Measurements from ENCODE around the gene MYO9A.

The MYO9A gene

GRCh38 chr15:71779073-71779797 is 338.7 kb downstream of the MYO9A start:
- DNase-seq = no peak

GRCh38 chr15:71777216-71777943 is 340.6 kb downstream of the MYO9A start:
- DNase-seq = no peak

DNA sequence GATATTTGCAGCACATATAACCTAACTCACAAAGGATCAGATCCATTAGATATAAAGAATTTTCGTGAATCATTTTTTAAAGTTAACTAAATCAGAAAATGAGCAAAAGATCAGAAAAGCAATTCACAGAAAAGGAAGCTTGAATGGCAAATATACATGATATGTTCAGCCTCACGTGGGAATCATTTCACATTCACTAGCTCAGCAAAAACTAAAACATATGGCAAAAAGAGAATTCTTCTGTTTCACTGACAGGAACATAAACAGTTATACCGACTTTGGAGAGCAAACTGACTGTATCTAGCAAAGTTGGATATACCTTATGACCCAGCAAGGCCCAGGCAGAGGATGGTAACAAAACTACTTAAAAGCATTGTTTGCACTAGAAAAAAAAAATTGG is 341.6 kb downstream of the MYO9A start:
- no peak for DNase-seq

DNA sequence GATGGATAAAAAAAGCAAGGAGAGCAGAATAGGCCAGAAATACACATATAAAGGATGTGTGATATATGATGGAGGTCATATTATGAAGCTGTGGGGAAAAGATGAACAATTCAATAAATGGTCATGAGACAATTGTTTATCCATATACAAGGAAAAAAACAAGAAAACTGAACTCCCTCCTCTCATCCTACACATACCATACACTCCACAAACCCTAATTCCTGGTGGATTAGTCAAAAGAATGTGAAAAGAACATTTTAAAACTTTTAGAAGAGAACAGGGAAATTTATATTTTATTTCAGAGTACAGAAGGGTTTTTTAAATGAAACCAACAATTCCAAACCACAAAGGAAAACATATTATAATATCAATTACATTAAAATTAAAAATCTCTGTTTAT is 342.1 kb downstream of the MYO9A start:
- no peak for DNase-seq

DNA sequence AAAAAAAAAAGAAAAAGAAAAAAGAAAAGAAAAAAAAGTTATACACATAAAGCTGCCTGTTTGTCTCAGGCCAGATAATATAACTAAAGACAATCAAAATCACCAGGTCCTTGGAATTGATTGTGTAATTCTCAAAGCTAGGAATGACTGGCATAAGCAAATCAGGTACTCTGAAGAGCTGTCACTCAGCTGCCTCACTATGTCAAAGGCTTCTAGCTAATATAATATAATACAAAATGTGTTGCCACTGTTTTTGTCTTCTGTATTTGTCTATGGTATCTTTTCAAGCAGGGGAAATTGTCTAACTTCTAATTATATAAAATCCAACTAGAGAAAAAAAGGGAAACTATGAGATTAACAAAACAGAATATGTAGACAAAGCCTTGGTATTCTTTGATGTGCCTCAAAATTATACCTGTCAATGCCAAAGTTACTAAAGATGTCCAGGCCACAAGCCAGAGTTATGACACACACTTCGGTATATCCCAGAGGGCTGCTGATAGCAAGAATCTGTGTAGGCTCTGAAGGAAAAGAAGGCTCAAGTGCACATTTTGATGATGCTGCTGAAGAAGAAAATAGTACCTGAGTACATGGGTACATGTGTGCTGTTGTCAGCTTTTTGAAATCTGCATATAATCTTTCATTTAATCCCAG is 344.6 kb downstream of the MYO9A start:
- DNase-seq = no peak

All from COR-L47 (cell line).